Right lobe of liver (tissue), 4 donors: ENCODE results near the gene UBE3D.

Source experiments
- POLR2A ChIP-seq: fragments of 450-650 bp; IDR thresholded peaks from one replicate; pipeline ENCODE4 v1.6.1; 2017; ENCODE audit warnings: antibody characterized with exemption, mild to moderate bottlenecking
- TF ChIP-seq, protein P1 (sequence below), 4 donors: fragments of 200-600 bp in 3 of 4; fragments of 450-650 bp in 1 of 4; IDR thresholded peaks; one replicate each; pipeline versions ENCODE4 v1.5.1 to v1.8.0; 2016 to 2022; ENCODE audit warnings: antibody characterized with exemption in 4 of 4, mild to moderate bottlenecking in 2 of 4
- donor health status: DM: no; HTN: no; CAD: no.
- donor health status: DM: no; HTN: no; CAD: no.
- donor health status: DM: no; HTN: yes; CAD: no.

DNA sequence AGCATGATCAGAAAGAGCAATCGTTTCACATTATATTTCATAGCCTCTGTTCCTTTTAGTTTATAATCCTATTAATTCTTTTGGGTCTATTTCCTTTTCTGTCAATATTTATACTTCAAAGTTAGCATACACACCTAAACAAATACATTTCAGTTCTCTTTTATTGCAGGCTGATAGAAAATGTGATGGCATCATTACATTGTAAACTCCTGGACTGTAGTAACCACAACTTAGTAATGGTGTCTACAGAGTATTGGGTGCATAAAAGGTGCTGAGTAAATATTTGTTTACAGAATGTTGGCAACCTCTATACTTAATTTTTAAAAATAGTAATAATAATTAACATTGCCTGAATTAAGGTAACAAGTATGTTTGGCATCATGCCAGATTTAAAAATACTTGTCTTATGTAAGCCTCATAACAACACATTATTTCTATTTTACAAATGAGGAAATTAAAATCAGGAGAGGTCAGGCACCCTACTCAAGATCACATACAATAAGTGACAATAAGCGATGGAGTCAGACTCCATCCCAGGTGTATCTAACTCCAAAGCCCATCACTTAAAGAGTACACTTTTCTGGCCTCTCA, 195.0 kb downstream of the UBE3D start:
- TF ChIP-seq, protein P1, sequence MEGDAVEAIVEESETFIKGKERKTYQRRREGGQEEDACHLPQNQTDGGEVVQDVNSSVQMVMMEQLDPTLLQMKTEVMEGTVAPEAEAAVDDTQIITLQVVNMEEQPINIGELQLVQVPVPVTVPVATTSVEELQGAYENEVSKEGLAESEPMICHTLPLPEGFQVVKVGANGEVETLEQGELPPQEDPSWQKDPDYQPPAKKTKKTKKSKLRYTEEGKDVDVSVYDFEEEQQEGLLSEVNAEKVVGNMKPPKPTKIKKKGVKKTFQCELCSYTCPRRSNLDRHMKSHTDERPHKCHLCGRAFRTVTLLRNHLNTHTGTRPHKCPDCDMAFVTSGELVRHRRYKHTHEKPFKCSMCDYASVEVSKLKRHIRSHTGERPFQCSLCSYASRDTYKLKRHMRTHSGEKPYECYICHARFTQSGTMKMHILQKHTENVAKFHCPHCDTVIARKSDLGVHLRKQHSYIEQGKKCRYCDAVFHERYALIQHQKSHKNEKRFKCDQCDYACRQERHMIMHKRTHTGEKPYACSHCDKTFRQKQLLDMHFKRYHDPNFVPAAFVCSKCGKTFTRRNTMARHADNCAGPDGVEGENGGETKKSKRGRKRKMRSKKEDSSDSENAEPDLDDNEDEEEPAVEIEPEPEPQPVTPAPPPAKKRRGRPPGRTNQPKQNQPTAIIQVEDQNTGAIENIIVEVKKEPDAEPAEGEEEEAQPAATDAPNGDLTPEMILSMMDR (IDR thresholded peaks at IDR 0.05): no peak
- no peak for TF ChIP-seq POLR2A
